HG02852 (cell line): ENCODE data around the gene RPS6KA2.

Experiments used
- ATAC-seq: cut with Tn5 transposase; IDR thresholded peaks from one replicate; pipeline ENCODE4 v1.9.1; 2021; ENCODE audit warnings: mild to moderate bottlenecking, moderate library complexity; ENCODE audit not compliant: unreplicated experiment

The RPS6KA2 gene

DNA sequence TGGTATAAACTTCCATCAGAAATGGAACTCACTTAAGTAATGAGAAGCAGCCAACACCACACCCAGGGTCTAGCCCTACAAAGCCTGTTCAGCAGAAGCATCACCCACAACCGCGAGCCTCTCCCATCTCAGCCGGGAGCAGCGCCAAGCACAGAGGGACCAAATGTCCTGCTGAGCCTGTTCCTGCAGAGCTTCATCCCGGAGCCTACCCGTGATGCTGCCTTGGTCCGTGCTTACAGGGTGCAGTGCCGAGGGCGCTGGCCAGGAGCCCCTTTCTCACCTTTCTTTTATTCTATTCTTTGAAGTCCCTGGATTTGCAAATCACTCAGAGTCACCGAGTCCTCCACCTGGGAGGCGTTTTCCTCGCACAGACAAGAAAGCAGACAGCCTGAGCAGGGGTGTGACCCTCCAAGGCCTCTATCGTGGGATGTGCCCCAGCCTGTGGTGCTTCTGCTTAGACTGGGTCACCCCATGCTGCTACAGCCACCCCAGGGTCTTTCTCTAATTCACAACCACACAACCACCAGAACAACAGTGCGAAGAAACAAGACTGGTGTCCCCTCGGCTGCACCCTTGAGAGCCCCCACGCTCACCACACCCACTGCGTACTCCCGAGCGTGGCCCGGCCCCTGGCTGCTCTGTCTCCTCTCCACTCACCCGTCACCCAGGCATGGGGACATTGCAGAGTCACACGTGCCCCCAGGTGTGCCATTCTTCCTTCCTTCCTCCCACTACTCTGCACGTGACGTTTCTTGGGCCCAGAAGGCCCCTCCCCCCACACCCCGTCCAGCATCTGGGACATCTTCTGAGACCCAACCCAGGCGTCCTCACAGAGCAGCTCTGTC, 152.1 kb downstream of the RPS6KA2 start:
- no peak for ATAC-seq

- no peak for ATAC-seq
These were observed 153.0 kb downstream of the RPS6KA2 start for GRCh38 chr6:166473886-166474571.

DNA sequence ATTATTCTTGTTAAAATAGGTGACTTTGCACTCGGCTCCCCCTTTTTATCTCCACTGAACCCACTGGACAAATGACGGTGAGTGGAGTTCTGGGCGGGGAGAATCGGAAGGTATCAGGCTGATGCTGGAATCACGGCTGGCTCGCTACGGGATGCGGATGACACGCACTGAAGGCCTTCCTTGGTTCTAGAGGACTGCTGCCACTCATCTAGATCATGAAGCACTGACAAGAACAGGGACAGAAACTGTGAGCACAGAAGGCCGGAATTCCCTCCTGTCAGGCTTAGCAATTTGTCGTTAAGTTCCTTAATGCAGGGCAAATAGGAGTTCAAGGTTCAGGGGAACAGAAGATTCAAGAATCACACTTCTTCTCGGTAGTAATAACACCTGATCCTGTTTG, 154.4 kb downstream of the RPS6KA2 start:
- no peak for ATAC-seq

GRCh38 chr6:166471797-166472260, 155.2 kb downstream of the RPS6KA2 start:
- no peak for ATAC-seq

GRCh38 chr6:166470863-166471410, 156.1 kb downstream of the RPS6KA2 start:
- no peak for ATAC-seq

- ATAC-seq: no peak
These were observed 156.8 kb downstream of the RPS6KA2 start for GRCh38 chr6:166470029-166470862.

DNA sequence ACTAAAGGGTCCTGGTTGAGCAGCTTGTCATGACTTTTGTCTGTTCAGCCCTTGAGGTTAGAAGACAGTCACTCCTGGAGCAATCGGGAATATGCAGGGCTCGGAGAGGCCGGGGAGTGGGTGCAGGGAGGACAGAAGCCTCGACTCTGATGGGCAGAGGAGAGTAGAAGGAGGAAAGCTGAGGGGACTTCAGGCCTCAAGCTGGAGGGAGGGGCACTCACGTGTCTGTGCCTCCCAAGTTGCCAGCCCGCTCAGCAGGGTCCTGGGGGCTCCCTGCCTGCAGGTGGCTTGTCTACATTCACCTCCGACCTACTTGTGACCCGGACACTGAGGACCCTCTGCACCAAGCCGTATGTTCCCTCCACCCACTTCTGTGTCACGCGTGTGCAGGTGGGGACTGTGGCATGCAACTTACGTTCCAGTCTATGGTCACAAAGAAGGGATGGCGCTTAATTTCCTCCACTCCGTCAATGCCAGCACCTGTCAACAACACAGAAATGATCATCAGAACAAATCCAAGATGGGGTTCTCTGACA, 157.6 kb downstream of the RPS6KA2 start:
- no peak for ATAC-seq

GRCh38 chr6:166467436-166468000, 159.5 kb downstream of the RPS6KA2 start:
- no peak for ATAC-seq

GRCh38 chr6:166466178-166467122, 160.6 kb downstream of the RPS6KA2 start:
- ATAC-seq: no peak

GRCh38 chr6:166465671-166466087, 161.4 kb downstream of the RPS6KA2 start:
- ATAC-seq: no peak

- no peak for ATAC-seq
These were observed 162.1 kb downstream of the RPS6KA2 start for GRCh38 chr6:166465003-166465399.

DNA sequence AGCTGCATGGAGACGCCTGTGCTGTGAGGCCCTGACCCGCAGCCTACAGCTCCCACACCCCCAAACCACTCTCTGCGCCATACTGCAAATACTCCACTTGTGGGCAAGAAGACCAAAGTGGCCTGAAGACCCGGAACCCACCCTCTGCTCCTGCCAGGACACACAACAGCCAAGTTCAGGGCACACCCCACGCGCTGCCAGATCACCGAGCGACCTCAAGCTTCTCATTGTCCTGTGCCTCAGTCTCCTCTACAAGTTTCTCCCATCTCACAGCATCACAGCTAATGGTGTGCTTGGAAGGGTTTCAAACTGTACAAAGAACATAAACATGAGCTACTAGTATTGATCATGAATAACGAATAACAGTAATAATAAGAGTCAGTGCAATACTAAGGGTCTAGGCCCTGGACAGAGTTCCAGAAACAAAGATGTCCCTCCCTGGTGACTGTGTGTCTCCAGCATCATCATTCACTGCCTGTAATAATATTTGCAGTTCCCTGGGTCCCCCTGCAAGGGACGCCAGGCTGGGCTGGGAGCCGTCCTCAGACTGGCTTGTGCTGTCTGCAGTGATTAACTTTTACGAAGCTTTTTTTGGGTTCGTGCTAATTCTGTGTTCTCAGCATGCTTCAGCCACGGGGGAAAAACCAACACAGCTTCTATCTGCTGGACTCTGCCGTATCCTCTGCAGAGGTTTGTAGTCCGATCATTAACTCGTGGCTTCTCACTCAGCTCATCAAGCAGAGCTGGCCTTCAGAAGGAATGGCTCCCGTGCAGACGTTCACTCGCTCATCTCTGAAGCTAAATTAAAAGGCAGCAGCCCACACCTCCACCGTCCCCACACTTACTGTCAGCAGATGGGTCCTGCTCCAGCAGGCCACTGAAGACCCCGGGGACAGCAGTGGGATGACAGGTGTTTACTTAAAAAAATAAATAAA, 162.7 kb downstream of the RPS6KA2 start:
- no peak for ATAC-seq

- no peak for ATAC-seq
These were observed 163.5 kb downstream of the RPS6KA2 start for GRCh38 chr6:166463359-166464067.

DNA sequence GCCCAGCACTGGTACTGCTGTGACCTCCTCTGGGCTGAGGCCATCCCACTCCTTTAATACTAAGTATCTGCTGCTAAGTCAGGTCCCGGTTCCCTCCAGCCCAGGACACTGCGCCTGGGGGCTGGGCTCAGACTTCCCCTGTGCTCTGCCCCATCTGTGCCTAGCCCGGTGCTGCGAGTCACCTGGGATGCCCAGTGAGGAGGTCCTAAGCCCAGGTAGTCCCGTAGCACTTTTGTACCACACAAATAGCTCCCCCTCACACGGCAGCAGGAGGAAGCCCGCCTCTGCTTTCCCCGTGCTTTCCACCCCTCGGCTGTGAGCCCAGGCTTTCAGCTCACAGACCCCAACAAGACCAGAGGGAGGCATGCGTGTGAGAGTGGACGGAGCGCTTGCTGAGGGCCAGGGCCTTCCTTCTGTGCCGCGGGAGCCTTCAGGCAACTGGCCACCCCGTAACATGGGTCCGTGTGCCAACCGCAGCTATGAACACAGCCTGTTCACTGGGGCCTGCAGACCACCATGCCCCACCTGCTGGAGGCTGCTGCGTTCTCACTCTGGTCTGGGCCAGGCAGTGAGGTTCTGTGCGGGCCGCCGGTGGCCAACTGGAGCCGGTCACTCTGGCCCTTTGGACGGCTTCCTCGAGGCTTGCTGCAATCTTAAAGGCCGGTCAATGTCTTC, 164.5 kb downstream of the RPS6KA2 start:
- no peak for ATAC-seq

GRCh38 chr6:166461821-166462460, 165.1 kb downstream of the RPS6KA2 start:
- no peak for ATAC-seq
